Spleen (tissue), 7 donors: ENCODE data around the gene ARL17B.
"Not testable (repeated sequence)": the region's sequence is repeated elsewhere in the genome, so short reads cannot be mapped to it uniquely, and the experiment has no call there.

ENCODE experiments used
- POLR2A ChIP-seq, 3 donors: fragments of 450-650 bp; IDR thresholded peaks; one replicate each; pipeline ENCODE4 v1.5.1; 2017; ENCODE audit warnings: antibody characterized with exemption in 3 of 3, mild to moderate bottlenecking in 1 of 3
- POLR2AphosphoS5 ChIP-seq, 3 donors: sonication (generic); formaldehyde crosslinking; IDR thresholded peaks; one replicate each; pipeline ENCODE4 v1.5.1; 2017; ENCODE audit warnings: antibody characterized with exemption in 3 of 3
- TF ChIP-seq, protein P1 (sequence below), 11 experiments: fragments of 200-600 bp in 7 of 11; fragments of 450-650 bp in 4 of 11; sonication (generic) in 4 of 11; IDR thresholded peaks in 8 of 11; conservative IDR thresholded peaks in 3 of 11; 1 replicate in 7 of 11; 2 replicates in 4 of 11; pipeline versions ENCODE4 v1.4.0 to v1.8.0; 2016 to 2021; ENCODE audit warnings: antibody characterized with exemption in 11 of 11, inconsistent platforms in 4 of 11, mild to moderate bottlenecking in 1 of 11
- donor health status: DM: no; HTN: no; CAD: no; lungs with moderate emphysema.
- donor health status: DM: no; HTN: no; CAD: no.
- donor health status: DM: no; HTN: no; CAD: no.

DNA sequence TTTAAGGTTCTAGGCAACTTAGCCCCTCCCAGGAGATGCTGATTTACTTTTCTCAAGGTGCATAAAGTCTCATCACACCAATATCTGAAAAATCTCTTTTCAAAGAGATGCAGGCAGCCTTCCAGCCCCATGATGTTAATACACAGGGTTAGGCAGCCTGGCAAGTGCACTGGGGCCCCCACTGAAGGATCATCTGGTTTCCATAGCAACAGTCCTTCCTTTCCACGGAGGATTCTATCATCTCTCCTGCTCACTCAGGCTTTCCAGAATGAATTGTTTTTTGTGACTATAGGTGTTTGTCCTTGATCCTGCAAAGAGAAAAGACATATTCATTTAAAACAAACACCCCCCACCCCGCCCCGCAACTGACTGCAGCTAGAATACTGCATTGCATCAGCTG lies 6.0 kb upstream of the ARL17B start:
- TF ChIP-seq POLR2A, POLR2AphosphoS5 (IDR thresholded peaks at IDR 0.05): not testable (repeated sequence)
- TF ChIP-seq, protein P1, sequence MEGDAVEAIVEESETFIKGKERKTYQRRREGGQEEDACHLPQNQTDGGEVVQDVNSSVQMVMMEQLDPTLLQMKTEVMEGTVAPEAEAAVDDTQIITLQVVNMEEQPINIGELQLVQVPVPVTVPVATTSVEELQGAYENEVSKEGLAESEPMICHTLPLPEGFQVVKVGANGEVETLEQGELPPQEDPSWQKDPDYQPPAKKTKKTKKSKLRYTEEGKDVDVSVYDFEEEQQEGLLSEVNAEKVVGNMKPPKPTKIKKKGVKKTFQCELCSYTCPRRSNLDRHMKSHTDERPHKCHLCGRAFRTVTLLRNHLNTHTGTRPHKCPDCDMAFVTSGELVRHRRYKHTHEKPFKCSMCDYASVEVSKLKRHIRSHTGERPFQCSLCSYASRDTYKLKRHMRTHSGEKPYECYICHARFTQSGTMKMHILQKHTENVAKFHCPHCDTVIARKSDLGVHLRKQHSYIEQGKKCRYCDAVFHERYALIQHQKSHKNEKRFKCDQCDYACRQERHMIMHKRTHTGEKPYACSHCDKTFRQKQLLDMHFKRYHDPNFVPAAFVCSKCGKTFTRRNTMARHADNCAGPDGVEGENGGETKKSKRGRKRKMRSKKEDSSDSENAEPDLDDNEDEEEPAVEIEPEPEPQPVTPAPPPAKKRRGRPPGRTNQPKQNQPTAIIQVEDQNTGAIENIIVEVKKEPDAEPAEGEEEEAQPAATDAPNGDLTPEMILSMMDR (IDR thresholded peaks at IDR 0.05 in 8 of 11, conservative IDR thresholded peaks at IDR 0.05 in 3 of 11), result not testable (repeated sequence)
